GM19455 (cell line): ENCODE data around the gene ATXN7.

ENCODE experiments used
- ATAC-seq: cut with Tn5 transposase; IDR thresholded peaks from one replicate; pipeline ENCODE4 v1.9.1; 2021; ENCODE audit not compliant: unreplicated experiment

The ATXN7 gene

GRCh38 chr3:63980019-63980418 lies 116.4 kb downstream of the ATXN7 start:
- ATAC-seq, result no peak

GRCh38 chr3:63980830-63981498 lies 117.3 kb downstream of the ATXN7 start:
- no peak for ATAC-seq

- ATAC-seq, result no peak
These were observed 118.3 kb downstream of the ATXN7 start for GRCh38 chr3:63981980-63982379.

- no peak for ATAC-seq
These were observed 120.7 kb downstream of the ATXN7 start for GRCh38 chr3:63984391-63984790.

GRCh38 chr3:63986146-63986545 lies 122.5 kb downstream of the ATXN7 start:
- no peak for ATAC-seq

GRCh38 chr3:63986831-63987230 lies 123.2 kb downstream of the ATXN7 start:
- ATAC-seq, result no peak

GRCh38 chr3:63988943-63989342 lies 125.3 kb downstream of the ATXN7 start:
- no peak for ATAC-seq

GRCh38 chr3:63990204-63990603 lies 126.5 kb downstream of the ATXN7 start:
- no peak for ATAC-seq

- ATAC-seq, result no peak
These were observed 127.1 kb downstream of the ATXN7 start for GRCh38 chr3:63990733-63991132.

- ATAC-seq, result no peak
These were observed 128.0 kb downstream of the ATXN7 start for GRCh38 chr3:63991666-63992065.

- ATAC-seq, result no peak
These were observed 129.0 kb downstream of the ATXN7 start for GRCh38 chr3:63992516-63993209.

GRCh38 chr3:63993653-63994079 lies 130.0 kb downstream of the ATXN7 start:
- ATAC-seq, result peak; percentile 70

- no peak for ATAC-seq
These were observed 131.4 kb downstream of the ATXN7 start for GRCh38 chr3:63995086-63995485.

- no peak for ATAC-seq
These were observed 135.4 kb downstream of the ATXN7 start for GRCh38 chr3:63998852-63999754.

- ATAC-seq, result no peak
These were observed 136.9 kb downstream of the ATXN7 start for GRCh38 chr3:64000453-64001055.

GRCh38 chr3:64002233-64002632 lies 138.6 kb downstream of the ATXN7 start:
- no peak for ATAC-seq

GRCh38 chr3:64003589-64003988 lies 139.9 kb downstream of the ATXN7 start:
- ATAC-seq, result no peak

GRCh38 chr3:64008017-64008416 lies 144.3 kb downstream of the ATXN7 start:
- no peak for ATAC-seq

GRCh38 chr3:64008487-64009351 lies 145.1 kb downstream of the ATXN7 start:
- ATAC-seq, result no peak

- ATAC-seq, result no peak
These were observed 145.9 kb downstream of the ATXN7 start for GRCh38 chr3:64009528-64009927.
